Limb (tissue), 2 donors: ENCODE results near the gene RALBP1.

Source experiments
- DNase-seq, 2 donors: peaks; one replicate each; pipeline ENCODE4 v3.0.0-alpha.2; 2016; ENCODE audit errors: extremely low spot score in 2 of 2

Gene RALBP1

GRCh38 chr18:9507565-9508088 lies 32.3 kb downstream of the RALBP1 start:
- DNase-seq = no peak

GRCh38 chr18:9508446-9509025 lies 33.2 kb downstream of the RALBP1 start:
- no peak for DNase-seq

GRCh38 chr18:9513971-9514512 lies 38.7 kb downstream of the RALBP1 start:
- DNase-seq = no peak

GRCh38 chr18:9516437-9517064 lies 41.2 kb downstream of the RALBP1 start:
- DNase-seq = peak in 1 of 2 donors; percentile 80

DNA sequence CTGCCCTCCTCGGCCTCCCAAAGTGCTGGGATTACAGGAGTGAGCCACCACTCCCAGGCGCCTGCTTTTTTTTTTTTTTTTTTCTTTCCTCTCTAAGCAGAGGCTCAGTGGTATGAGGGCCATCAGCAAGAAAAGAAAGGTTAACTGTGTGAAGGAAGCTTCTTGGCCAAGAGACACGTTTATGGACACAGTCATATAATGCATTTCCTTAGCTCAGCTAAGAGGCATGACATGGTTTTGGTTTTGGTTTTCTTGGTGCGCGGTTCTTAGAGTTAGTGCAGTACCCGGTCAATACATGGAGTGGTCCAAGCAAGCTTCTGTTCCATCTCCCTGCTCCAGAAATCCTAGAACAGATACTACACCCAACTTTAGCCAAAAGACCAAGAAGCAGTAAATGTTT lies 42.6 kb downstream of the RALBP1 start:
- no peak for DNase-seq

- DNase-seq = no peak
These were observed 44.1 kb downstream of the RALBP1 start for GRCh38 chr18:9519399-9519798.

DNA sequence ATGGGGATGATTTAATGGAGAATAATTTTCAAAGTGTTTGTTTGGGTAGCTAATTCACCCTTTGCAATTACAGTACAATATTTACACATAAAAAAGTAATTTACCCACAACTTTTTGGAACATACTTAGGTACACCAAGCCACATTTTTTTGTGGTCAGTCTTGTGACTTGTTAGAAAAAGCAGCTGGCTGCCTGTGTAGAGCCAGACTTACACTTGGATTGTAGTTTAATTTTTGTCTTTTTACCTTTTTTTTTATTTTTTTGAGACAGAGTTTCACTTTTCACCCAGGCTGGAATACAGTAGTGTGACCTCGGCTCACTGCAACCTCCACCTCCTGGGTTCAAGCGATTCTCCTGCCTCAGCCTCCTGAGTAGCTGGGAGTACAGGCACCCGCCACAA lies 45.4 kb downstream of the RALBP1 start:
- no peak for DNase-seq

GRCh38 chr18:9521770-9522169 lies 46.5 kb downstream of the RALBP1 start:
- no peak for DNase-seq

DNA sequence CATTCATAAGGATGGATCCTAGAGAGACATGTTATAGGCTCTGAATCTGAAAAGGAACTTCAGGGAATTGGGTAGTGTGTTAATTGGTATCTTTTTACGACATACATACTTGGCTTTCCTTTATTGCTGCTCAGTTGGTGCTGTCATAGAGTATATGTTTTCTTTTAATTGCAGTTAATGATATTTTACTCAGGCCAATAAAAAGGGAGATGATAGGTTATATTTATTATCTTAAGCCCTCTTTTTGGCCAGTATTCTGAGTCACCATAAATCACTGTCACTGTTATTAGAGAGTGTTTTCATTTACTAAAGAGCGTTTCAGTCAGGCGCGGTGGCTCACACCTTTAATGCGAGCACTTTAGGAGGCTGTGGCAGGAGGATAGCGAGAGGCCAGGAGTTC lies 47.6 kb downstream of the RALBP1 start:
- no peak for DNase-seq

DNA sequence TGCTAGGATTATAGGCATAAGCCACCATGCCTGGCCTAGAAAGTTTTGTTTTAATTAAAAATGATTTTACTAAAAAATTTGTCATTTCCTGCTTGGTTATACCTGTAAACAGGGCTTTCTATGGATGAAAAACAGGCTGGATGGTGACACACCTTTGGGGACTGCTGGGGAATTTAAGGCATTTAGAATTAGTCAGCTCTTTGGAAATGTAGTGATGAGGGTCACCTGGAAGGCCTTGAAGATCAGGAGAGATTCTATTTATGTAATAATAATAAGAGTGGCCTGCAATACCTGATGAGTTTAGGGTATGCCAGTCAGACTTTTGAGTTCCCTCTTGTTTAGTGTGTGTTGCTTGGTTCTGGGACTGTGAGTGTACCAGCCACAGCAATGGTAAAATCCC lies 51.1 kb downstream of the RALBP1 start:
- no peak for DNase-seq

DNA sequence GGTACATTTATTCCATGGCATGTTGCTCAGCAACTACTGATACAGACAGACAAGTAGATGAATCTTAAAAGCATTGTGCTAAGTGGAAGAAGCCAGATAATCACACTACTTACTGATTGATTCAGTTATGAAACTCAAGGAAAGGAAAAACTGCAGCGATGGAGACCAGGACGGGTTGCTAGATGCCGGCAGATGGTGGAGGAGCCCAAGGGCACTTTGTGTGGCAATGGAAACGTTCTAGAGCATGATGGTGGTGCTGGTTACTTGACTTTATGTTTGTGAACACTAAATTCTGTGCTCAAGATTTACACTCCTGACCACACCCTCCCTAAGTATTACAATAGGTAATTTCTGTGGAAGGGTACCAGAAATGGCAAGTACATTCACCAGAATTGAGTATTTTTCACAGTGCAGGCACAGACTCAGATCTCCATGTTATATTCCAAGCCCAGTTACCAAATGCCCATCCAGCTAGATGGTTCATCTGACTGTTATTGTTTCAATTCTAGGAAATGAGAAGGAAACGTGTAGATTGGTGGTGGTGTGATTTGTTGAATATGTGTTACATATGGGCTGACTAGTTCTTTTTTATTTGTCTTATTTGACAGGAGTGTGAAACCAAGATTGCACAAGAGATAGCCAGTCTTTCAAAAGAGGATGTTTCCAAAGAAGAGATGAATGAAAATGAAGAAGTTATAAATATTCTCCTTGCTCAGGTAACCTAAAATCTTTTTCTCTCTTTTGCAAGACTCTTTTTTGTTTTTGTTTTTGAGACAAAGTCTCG lies 55.1 kb downstream of the RALBP1 start:
- no peak for DNase-seq

GRCh38 chr18:9531791-9532410 lies 56.6 kb downstream of the RALBP1 start:
- no peak for DNase-seq

DNA sequence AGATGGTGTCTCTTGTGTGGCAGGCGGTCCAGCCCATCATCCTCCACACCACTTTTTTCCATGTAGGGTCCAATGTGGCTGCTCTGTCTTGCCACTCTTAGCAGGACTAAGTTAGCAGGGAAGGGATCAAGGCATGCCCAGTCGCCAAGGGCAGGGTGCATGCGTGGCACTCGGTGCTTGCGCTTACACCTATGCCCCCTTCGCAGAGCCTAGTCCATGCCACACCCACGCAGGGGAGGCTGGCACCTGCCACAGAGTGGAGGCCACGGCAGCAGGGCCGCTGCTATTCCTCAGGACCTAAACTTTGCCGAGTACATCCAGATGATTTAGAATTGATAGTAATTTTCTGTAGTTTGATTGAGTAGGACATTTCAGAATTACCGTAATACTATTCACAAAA lies 59.5 kb downstream of the RALBP1 start:
- DNase-seq = no peak

GRCh38 chr18:9535430-9535991 lies 60.2 kb downstream of the RALBP1 start:
- peak; percentile 42 to 53 for DNase-seq

DNA sequence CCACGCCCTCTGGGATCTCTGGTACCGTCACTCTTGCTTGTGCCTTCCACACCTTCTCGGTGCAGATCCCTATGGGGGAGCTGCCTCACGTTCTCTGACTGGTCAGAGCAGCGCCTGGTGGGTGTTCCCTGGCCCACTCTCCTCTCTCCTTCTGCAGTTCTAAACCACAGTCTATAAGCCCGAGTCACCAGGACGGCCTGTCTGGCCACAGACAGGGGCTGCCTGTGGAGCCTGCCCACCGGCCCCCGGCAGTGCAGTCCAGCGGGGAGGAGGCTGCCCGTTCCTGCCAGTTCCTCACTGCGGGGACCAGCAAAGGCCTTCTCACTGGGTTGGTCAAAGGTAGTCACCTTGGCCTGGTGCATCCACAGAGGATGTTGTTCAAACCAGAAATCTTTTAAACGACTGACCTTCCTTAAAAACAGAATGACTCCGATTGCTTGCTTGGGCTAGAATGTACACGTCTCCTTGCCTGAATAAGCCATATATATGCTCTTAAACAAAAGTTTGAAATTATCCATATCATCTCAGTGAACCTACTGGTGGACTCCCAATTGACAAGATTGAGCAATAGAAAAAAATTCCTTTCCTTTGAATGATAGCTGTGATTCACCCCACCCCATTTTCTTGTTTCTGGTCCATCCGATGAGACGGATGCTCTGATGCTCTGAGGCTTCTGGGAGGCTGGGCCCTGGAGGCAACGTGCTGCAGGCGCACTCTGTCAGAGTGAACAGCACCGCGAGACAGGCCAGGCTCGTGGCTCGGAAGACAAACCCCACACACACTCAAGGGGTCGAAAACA lies 61.2 kb downstream of the RALBP1 start:
- DNase-seq = no peak

- DNase-seq = no peak
These were observed 62.4 kb downstream of the RALBP1 start for GRCh38 chr18:9537677-9538076.

DNA sequence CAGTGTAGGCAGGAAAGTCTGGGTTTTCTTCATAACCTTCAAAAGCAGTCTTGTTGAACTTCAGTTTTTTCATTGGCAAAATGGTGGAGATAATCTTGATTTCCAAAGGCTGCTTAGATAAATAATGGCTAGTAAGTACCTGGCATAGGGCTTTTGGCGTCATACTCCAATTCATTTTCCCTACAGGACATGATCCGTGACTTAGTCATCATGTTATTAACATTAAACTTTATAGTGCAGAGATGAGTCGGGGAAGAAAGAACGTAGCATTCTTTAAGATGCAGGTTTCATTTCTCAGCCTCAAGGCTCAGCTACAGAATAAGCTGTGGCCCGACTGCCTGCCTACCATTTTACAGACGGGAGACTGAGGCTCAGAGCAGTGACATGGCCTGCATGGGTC lies 64.0 kb downstream of the RALBP1 start:
- no peak for DNase-seq

GRCh38 chr18:9539938-9540337 lies 64.6 kb downstream of the RALBP1 start:
- DNase-seq = no peak

GRCh38 chr18:9542924-9543323 lies 67.6 kb downstream of the RALBP1 start:
- no peak for DNase-seq

DNA sequence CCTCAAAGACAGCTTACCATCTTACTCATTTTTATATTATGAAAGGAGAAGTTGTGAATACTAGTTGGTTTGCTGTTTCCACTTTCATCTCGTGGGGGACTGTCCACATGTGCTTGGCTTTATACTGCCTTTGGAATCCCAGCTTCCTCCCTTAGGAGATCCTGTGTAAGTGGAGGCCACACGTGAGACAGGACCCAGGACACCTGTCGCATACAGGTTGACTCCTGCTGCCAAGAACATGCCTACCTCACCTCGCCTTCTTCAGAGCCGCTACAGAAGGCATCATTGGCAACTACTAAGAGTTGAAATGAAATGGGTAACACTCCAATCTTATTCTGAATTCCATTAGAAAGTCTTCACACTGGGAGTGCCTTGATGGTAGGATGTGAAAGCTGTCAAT lies 69.7 kb downstream of the RALBP1 start:
- no peak for DNase-seq

- no peak for DNase-seq
These were observed 71.2 kb downstream of the RALBP1 start for GRCh38 chr18:9546468-9546867.
